Naive B cell (primary cell): Measurements from ENCODE around the gene CRYGA. TPM values are rescaled to one million over a fixed set of nuclear protein-coding genes. Genes with fewer than 3 reads are reported as not detected.

Experiments used
- polyA plus RNA-seq, 6 donors: library from polyadenylated mRNA; unstranded; fragments of 300-500 nt; fragmentation: Illumina TruSeq; gene quantifications; one replicate each; pipeline ENCODE4 v1.2.3, GENCODE V29; 2021; ENCODE audit warnings: low read depth in 6 of 6

The CRYGA gene
- polyA plus RNA-seq, 6 donors from 2014 or later = not detected

Other genes with a start within 250 kb of the CRYGA start
- gene PLEKHM3, start 138.1 kb downstream of the CRYGA start, polyA plus RNA-seq = 1 to 10 TPM; 1.3 to 7.7 (median 3.7) TPM
- not detected for gene CRYGD, start 39.1 kb downstream of the CRYGA start, polyA plus RNA-seq
- gene CRYGC, start 33.8 kb downstream of the CRYGA start, polyA plus RNA-seq = not detected
- not detected for gene CRYGB, start 17.4 kb downstream of the CRYGA start, polyA plus RNA-seq
- not detected for gene C2orf80, start 26.4 kb upstream of the CRYGA start, polyA plus RNA-seq
- 10 to 100 TPM in 2 of 6 donors, 1 to 10 TPM in 4; 6.7 to 10.6 (median 8.7) TPM for gene IDH1, start 91.5 kb upstream of the CRYGA start, polyA plus RNA-seq
- gene PIKFYVE, start 102.7 kb upstream of the CRYGA start, polyA plus RNA-seq = 10 to 100 TPM in 5 of 6 donors, 1 to 10 TPM in 1; 3.6 to 16.8 (median 13.9) TPM
- under 1 TPM in 4 of 6 donors, not detected in 2; 0.09 to 0.42 (median 0.23) TPM for gene PTH2R, start 243.2 kb upstream of the CRYGA start, polyA plus RNA-seq